AG09319 (cell line): Measurements from ENCODE around the gene MEGF11.
"Not testable (repeated sequence)": the region's sequence is repeated elsewhere in the genome, so short reads cannot be mapped to it uniquely, and the experiment has no call there.

ENCODE experiments used
- DNase-seq: peaks from one replicate; pipeline ENCODE4 v3.0.0-alpha.2; 2010; ENCODE audit warnings: low read depth; ENCODE audit errors: extremely low read depth
- CTCF ChIP-seq: IDR thresholded peaks from 2 replicates; pipeline ENCODE4 v1.5.1; 2011; ENCODE audit warnings: low read depth, mild to moderate bottlenecking, inconsistent platforms, low read length, moderate library complexity

The MEGF11 gene

GRCh38 chr15:66275352-66275751 lies 21.8 kb upstream of the MEGF11 start:
- DNase-seq: no peak
- TF ChIP-seq CTCF: no peak

GRCh38 chr15:66270932-66271331 lies 17.4 kb upstream of the MEGF11 start:
- TF ChIP-seq CTCF: no peak

GRCh38 chr15:66269326-66270090 lies 16.0 kb upstream of the MEGF11 start:
- TF ChIP-seq CTCF: no peak
- no peak for DNase-seq

More at GRCh38 chr15:66270932-66271331, 17.4 kb upstream of the MEGF11 start:
- DNase-seq: no peak

- no peak for DNase-seq
- no peak for TF ChIP-seq CTCF
These were observed 11.4 kb upstream of the MEGF11 start for GRCh38 chr15:66264859-66265513.

GRCh38 chr15:66262837-66263236 lies 9.3 kb upstream of the MEGF11 start:
- DNase-seq: not testable (repeated sequence)

GRCh38 chr15:66261056-66261455 lies 7.5 kb upstream of the MEGF11 start:
- no peak for TF ChIP-seq CTCF
- DNase-seq: no peak

GRCh38 chr15:66256692-66257091 lies 3.1 kb upstream of the MEGF11 start:
- TF ChIP-seq CTCF: no peak
- no peak for DNase-seq
